Measurements from ENCODE around the gene HAGHL.
"Not testable (repeated sequence)": the region's sequence is repeated elsewhere in the genome, so short reads cannot be mapped to it uniquely, and the experiment has no call there.

HAGHL gene

GRCh38 chr16:687499-687898 lies 39.4 kb upstream of the HAGHL start:
- DNase-seq (ENCODE audit: low read depth), result no peak

GRCh38 chr16:689175-689897 lies 37.6 kb upstream of the HAGHL start:
- no peak for DNase-seq (ENCODE audit: low read depth)

GRCh38 chr16:691242-691641 lies 35.7 kb upstream of the HAGHL start:
- DNase-seq (ENCODE audit: low read depth), result not testable (repeated sequence)

DNA sequence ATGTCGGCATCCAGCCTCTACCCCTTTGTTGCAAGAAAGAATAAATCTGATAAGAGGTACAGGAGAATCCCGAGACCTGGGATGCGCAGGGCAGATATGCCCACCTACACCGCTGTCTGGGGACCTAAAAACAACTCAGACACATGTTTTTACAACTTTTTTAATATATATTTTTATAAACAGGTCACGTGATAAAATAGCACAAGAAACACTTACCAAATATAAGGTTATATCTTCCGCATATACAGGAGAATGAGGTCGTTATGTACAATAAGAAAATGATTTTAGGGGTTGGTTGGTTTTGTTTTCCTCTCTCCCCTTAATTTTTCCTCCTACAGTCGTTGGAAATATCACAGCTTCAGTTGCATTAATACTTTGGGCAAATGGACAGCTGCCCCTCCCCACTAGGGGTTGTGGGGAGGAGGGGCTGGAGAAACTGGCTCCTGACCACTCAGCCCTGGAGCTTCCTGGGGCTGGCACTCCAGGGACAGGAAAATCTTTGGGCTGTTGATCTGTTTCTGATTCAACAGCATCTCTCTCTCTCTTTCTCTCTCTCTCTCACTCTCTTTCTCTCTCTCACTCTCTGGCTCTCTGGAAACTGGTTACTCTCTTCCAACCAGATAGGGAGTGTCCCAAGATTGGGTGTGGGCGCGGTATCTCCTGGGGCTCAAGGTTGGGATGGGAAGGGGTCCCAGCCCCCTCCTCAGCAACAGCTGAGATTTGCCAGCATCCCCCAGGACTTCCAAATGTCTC lies 34.4 kb upstream of the HAGHL start:
- no peak for DNase-seq (ENCODE audit: low read depth)

DNA sequence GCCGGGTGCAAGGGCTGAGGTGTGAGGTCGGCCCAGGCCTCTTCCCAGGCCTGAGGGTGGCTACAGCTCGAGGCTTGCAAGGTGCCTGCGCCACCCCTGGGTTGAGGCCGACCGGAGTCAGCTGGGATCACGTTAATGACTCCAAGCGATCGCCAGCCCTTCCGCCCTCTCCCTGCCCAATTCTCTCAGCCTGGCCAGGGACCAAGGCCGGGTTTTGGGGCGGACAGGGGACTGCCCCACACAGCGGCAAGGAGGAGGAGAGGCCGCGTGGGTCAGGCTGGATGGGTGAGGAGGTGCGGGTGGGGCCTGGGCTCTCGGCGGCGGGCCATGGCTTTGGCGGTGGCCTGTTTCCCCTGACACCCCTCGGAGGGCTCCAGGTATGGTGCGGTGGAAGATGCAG lies 33.5 kb upstream of the HAGHL start:
- no peak for DNase-seq (ENCODE audit: low read depth)

DNA sequence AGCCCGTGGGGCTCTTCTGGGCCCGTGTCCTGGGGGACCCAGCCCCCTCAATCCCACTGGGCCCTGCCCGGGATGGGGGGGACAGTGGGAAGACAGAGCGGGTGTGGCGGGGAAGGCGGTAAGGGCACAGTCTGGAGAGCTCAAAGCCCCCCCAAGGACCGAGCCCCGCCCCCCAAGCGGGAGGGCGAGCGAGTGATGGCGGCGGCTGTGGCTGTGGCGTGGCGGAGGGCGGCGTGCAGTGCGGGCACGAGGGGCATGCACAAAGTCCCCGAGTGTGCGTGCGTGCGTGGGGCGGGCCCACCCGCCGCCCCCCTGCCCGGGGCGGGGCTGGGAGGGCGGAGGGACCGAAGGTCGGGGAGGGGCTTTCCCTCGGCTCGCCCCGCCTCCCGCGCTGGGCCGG lies 33.1 kb upstream of the HAGHL start:
- no peak for DNase-seq (ENCODE audit: low read depth)

DNA sequence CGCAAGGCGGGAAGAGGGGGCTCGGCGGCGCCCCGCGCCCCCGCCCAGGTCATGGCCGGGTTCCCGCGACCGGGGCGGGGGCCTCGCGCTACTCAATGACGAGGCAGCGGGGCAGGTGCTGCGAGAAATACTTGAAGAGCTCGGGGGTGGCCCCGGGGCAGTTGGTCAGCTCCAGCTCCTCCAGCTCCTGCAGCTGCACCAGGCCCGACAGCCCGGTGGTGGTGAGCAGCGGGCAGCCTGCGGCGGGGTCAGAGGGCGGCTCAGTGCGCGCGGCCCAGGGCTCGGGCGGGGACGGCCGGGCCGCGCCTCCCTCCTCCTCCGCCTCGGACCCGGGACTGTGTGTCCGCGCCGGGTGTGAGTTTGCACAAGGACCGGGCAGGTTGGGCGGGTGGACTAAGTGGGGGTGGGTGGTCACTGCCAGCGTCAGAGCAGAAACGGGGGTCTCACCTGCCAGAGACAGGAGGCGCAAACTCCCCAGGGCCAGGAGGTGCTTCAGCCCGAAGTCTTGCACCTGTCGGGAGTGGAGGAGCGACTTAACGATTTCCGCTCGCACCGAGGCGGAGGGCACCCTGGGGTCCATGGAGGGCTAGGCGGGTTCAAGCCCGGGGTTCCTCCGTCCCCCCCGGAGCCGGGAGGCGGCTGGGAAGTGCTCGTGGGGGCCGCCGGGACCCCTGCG lies 32.6 kb upstream of the HAGHL start:
- no peak for DNase-seq (ENCODE audit: low read depth)

DNA sequence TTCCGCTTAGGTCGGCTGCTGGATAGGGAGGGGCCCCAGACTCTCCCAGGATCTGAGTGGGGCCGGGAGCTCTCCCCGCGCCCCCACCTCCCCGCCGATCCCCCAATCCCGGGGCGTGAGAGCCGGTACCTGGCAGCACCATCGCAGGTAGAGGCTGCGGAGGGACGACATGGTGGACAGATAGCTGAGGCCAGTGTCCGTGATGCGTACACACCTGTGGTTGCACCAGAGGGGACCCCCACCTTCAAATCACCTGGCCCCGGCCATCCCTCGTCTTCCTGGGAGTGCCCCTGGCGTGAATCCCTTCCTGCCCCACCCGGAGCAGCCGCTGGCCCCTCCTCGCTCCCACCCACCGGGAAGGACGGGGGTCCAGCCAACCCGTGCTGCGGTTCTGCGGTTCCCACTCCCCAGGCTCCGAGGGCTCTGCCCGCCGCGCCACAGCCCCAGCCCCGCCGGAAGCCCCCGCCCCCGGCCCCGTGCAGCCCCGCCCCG lies 32.0 kb upstream of the HAGHL start:
- no peak for DNase-seq (ENCODE audit: low read depth)

GRCh38 chr16:695355-696089 lies 31.4 kb upstream of the HAGHL start:
- peak; percentile 63 for DNase-seq (ENCODE audit: low read depth)

DNA sequence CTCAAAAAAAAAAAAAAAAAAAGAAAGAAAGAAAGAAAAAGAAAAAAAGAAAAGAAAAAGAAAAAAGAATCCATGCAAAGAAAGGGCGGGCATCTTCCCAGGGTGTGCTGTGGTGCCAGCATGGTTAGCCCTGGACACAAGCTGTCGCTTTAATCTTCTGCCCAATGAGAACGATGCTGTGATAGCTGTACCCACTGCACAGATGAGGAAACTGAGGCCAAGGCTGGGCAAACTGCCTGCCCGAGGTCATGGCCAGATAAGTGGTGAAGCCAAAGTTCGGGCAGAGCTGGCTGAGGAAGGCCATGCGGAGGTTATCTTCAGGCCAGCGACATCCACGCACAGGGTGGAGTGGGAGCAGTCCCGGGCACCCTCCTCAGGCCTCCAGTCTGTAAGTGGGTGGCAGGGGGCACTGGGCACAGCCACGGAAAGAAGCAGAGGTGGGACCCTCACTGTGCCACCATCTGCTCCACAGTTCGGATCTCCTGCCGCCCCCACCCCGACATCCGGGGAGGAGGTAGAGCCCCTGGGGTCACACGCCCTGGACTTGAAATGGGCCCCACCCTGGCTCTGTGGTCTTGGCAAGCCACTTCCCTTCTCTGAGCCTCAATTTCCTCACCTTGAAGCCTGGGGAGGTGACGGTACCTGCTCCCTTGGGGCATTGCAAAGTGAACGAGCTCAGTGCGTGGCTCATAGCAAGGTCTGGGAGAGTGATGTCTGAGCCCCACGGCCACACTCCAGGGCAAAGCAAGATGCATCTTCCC lies 27.8 kb upstream of the HAGHL start:
- DNase-seq (ENCODE audit: low read depth), result no peak

DNA sequence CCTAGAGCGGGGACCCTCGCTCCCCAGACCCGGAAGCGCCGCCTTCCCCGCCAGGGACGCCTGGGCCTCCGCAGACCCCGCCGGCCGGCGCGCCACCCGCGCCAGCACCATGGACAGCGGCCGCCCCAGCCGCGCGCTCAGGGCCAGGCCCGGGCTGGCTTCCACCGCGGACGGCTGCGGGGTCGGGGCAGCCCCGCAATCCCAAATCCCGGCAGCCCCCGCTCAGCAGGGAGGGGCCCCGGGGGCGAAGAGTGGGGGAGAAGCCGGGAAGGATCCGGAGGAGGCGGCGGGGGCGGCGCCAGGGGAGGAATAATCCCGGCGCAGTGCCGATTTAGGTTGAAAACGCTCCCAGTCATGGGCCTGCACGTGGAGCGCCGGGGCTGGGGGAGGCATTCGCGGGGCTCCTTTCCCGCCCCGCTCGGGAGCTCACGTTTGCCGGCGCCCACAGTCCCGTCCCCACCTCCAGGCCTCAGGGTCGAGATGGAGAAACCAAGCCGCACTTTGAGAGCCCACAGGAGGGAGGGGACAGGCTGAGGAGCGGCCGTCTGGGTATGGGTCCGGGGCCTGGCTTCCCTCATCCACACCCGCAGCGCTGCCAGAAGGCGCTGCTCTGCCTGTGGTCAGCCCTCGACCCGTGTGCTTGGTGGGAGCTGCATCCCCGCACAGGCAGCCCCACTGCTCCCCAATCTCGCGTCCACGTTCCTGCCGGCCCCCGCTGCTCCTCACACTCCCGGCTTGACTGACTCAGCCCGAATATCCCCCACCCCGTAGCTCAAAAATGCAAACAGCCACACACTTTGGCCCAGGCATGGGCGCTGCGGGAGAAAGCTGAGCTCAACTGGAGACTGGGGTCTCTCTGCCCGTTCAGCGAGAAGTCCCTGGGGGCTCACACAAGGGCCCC lies 26.0 kb upstream of the HAGHL start:
- peak; percentile 38 for DNase-seq (ENCODE audit: low read depth)

- no peak for DNase-seq (ENCODE audit: low read depth)
Observed at GRCh38 chr16:702341-702740, 24.6 kb upstream of the HAGHL start.

DNA sequence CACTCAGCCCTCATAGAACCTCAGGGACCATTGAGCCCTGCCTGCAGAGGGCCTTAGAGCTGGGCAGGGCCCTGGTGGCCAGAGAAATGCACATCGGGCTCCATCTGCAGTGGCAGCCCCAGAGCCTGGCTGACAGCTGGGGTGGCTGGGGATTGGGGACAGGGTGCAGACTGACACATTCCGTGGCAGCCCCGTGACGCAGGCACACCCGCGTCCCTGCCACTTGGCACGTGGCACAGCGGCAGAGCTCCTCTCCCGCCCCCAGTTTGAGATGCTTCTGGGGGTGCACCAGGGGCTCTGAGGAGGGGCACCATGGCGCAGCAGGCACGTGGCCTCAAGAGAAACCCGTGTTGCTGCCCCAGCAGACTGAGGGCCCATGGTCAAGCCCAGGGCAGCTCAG lies 23.5 kb upstream of the HAGHL start:
- DNase-seq (ENCODE audit: low read depth), result no peak

- no peak for DNase-seq (ENCODE audit: low read depth)
Observed at GRCh38 chr16:704047-704446, 22.9 kb upstream of the HAGHL start.

GRCh38 chr16:704552-705380 lies 22.1 kb upstream of the HAGHL start:
- no peak for DNase-seq (ENCODE audit: low read depth)

GRCh38 chr16:705431-706188 lies 21.3 kb upstream of the HAGHL start, which contains the start of gene FBXL16:
TSS of gene FBXL16 (minus strand) at chr16:705801. CDS start at chr16:697405, 8,396 bp downstream.
- DNase-seq (ENCODE audit: low read depth), result no peak

DNA sequence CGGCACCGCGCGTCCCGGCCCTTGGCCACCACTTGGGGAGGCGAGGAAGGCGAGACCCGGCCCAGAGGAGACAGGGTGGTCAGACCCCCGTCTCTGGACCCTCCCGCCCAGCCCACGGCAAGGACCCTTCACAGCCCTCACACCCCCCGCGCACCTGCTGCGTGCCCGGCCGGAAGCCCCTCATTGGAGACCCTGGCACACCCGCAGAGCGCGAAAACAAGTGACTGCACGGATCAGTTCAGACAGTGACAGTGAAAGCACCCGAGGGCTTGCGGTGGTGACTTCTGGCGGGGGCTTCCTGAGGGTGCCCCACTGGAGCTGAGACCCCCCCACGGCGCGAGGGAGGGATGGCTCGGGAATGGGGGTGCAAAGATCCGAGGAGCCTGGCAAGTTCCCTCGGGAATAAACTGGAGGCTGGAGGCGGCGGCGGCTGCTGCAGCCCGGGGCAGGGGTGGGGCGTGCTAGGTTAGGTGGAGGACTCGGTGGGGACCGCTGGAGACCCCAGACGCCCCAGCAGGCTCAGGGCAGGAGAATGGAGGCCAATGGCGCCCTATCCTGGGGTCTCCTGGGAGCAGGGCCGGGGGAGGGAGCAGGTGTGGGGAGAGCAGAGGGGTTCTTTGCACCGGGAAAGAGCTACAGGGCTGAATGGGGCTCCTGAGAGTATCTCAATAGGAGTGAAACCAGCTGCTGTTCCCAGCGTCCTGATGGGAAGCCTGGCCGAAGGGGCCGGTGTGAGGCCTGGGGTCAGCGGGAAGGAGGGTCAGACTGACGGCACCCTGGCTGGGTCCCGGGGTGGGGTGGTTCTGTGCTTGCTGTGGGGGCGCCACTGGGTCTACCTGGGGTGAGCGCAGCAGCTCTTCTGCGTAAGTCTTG lies 20.5 kb upstream of the HAGHL start:
- no peak for DNase-seq (ENCODE audit: low read depth)
